HepG2 (cell line): ENCODE results near the gene IQGAP2. TPM values are rescaled to one million over a fixed set of nuclear protein-coding genes. Genes with fewer than 3 reads are reported as not detected.

ENCODE experiments used
- ATAC-seq: fragments of 200-7000 bp; cut with Tn5 transposase; 3 replicates; pipeline ENCODE4 v1.9.1; 2020; ENCODE audit warnings: mild to moderate bottlenecking, moderate library complexity
- BruUV-seq: library from RNA; stranded (reverse); fragments of 400-500 nt; replicated peaks from 2 replicates; lab custom pipeline; 2021; lab: Mats Ljungman, UMichigan
- CTCF ChIA-PET: fragments of 300-600 bp; formaldehyde crosslinking; extraction: SDS; loops from one replicate; lab custom pipeline; 2021; ENCODE audit warnings: low total read pairs, inconsistent platforms, low intra/inter-chr PET ratio; lab: Yijun Ruan, JAX
- POLR2A ChIA-PET: fragments of 350-600 bp; sonication (Branson Sonifier 250); formaldehyde crosslinking; loops from one replicate; lab custom pipeline; 2020; ENCODE audit warnings: antibody characterized with exemption, inconsistent platforms; lab: Yijun Ruan, JAX
- DNase-seq: peaks from one replicate; pipeline ENCODE4 v3.0.0-alpha.2; 2015; ENCODE audit warnings: low spot score
- FAIRE-seq: peaks from 3 replicates; lab custom pipeline; 2011; peaks lifted over from hg19 to GRCh38; lab: Jason Lieb, UNC
- H2AFZ ChIP-seq: one replicate; pipeline ENCODE4 v1.6.1; 2011; ENCODE audit warnings: low read length, inconsistent platforms
- H3K27ac ChIP-seq: fragments of 300-600 bp; 3 replicates; pipeline ENCODE4 v1.8.0; 2011; ENCODE audit warnings: mixed run types, mild to moderate bottlenecking, mixed read lengths, low read length, inconsistent platforms; ENCODE audit not compliant: insufficient read depth; ENCODE audit errors: extremely low read length
- H3K27me3 ChIP-seq, 2 experiments: fragments of 200-600 bp in 1 of 2; 2 replicates in 1 of 2; 3 replicates in 1 of 2; pipeline versions ENCODE4 v1.6.0 to v1.8.0; 2011; ENCODE audit warnings: low read length in 2 of 2, mild to moderate bottlenecking in 2 of 2, moderate library complexity in 2 of 2, inconsistent platforms in 1 of 2; ENCODE audit not compliant: insufficient read depth in 2 of 2, control insufficient read depth in 1 of 2
- H3K36me3 ChIP-seq, 2 experiments: fragments of 200-600 bp in 1 of 2; replicated peaks in 1 of 2; 2 replicates in 1 of 2; 3 replicates in 1 of 2; pipeline versions ENCODE4 v1.5.1 to v1.8.0; 2011; ENCODE audit warnings: low read length in 2 of 2, inconsistent platforms in 1 of 2; ENCODE audit not compliant: insufficient read depth in 2 of 2, control insufficient read depth in 1 of 2
- H3K4me1 ChIP-seq: 2 replicates; pipeline ENCODE4 v1.5.1; 2012; ENCODE audit warnings: low read length, inconsistent platforms; ENCODE audit not compliant: insufficient read depth
- H3K4me2 ChIP-seq: 2 replicates; pipeline ENCODE4 v1.6.0; 2011; ENCODE audit warnings: low read depth, low read length, inconsistent platforms
- H3K4me3 ChIP-seq, 3 experiments: fragments of 200-600 bp in 1 of 3; sonication (generic), shearing (Covaris generic) in 1 of 3; replicated peaks in 1 of 3; 2 replicates each; pipeline ENCODE4 v1.5.1; 2011 to 2016; ENCODE audit warnings: low read length in 3 of 3, inconsistent platforms in 2 of 3, low read depth in 2 of 3, mild to moderate bottlenecking in 2 of 3, control low read depth in 1 of 3, mixed read lengths in 1 of 3; ENCODE audit not compliant: insufficient read depth in 1 of 3
- H3K79me2 ChIP-seq: one replicate; pipeline ENCODE4 v1.6.1; 2011; ENCODE audit warnings: low read length, inconsistent platforms; ENCODE audit not compliant: insufficient read depth
- H3K9ac ChIP-seq: 2 replicates; pipeline ENCODE4 v1.6.0; 2011; ENCODE audit warnings: mild to moderate bottlenecking, low read depth, low read length, inconsistent platforms; ENCODE audit not compliant: insufficient read depth
- H3K9me3 ChIP-seq: 2 replicates; pipeline ENCODE4 v1.5.1; 2012; ENCODE audit warnings: mild to moderate bottlenecking, low read length
- H4K20me1 ChIP-seq: 2 replicates; pipeline ENCODE4 v1.6.0; 2011; ENCODE audit warnings: inconsistent platforms, mild to moderate bottlenecking, low read length, moderate library complexity; ENCODE audit not compliant: insufficient read depth
- CENPX ChIP-seq: sonication (generic); formaldehyde crosslinking; IDR thresholded peaks from 2 replicates; pipeline ENCODE4 v1.9.0; 2021; ENCODE audit warnings: mild to moderate bottlenecking, missing genetic modification reagents, moderate library complexity
- FOXM1 ChIP-seq: sonication (generic); formaldehyde crosslinking; IDR thresholded peaks from 2 replicates; pipeline ENCODE4 v1.5.0; 2020; ENCODE audit warnings: missing genetic modification reagents
- GTF2F1 ChIP-seq: fragments of 150-350 bp; IDR thresholded peaks from 2 replicates; pipeline ENCODE4 v1.6.1; 2014; ENCODE audit warnings: low read length
- NAIF1 ChIP-seq: sonication (generic); formaldehyde crosslinking; IDR thresholded peaks from 2 replicates; pipeline ENCODE4 v1.5.0; 2020; ENCODE audit warnings: mild to moderate bottlenecking, missing genetic modification reagents, borderline replicate concordance
- PHF20 ChIP-seq: sonication (generic); formaldehyde crosslinking; IDR thresholded peaks from 2 replicates; pipeline ENCODE4 v1.5.0; 2020; ENCODE audit warnings: mild to moderate bottlenecking, missing genetic modification reagents
- RNF2 ChIP-seq: fragments of 450-650 bp; conservative IDR thresholded peaks from 2 replicates; pipeline ENCODE4 v1.6.1; 2016; ENCODE audit warnings: low read depth
- ZNF180 ChIP-seq: sonication (generic); formaldehyde crosslinking; IDR thresholded peaks from 2 replicates; pipeline ENCODE4 v1.4.0; 2020; ENCODE audit warnings: low read depth, missing genetic modification reagents, borderline replicate concordance
- ZNF224 ChIP-seq: sonication (generic); formaldehyde crosslinking; IDR thresholded peaks from 2 replicates; pipeline ENCODE4 v1.5.0; 2020; ENCODE audit warnings: mild to moderate bottlenecking, missing genetic modification reagents
- ZNF260 ChIP-seq: sonication (generic); formaldehyde crosslinking; IDR thresholded peaks from 2 replicates; pipeline ENCODE4 v1.4.0; 2020; ENCODE audit warnings: missing genetic modification reagents, low read depth, mild to moderate bottlenecking, borderline replicate concordance
- ZNF337 ChIP-seq: sonication (generic); formaldehyde crosslinking; IDR thresholded peaks from 2 replicates; pipeline ENCODE4 v1.5.1; 2020; ENCODE audit warnings: missing genetic modification reagents, low read depth, mild to moderate bottlenecking, borderline replicate concordance
- ZNF512B ChIP-seq: sonication (generic); formaldehyde crosslinking; IDR thresholded peaks from 2 replicates; pipeline ENCODE4 v1.5.1; 2020; ENCODE audit warnings: missing genetic modification reagents, mild to moderate bottlenecking, borderline replicate concordance
- ZNF746 ChIP-seq: sonication (generic); formaldehyde crosslinking; IDR thresholded peaks from 2 replicates; pipeline ENCODE4 v1.8.0; 2022; ENCODE audit warnings: mild to moderate bottlenecking, missing genetic modification reagents
- WGBS: methylation state at CpG from one replicate; pipeline ENCODE4 v1.1.6; 2017; ENCODE audit warnings: low lambda C conversion rate; 5-methylcytosine and 5-hydroxymethylcytosine counted together
- in situ Hi-C: cut with HindIII; loops from 2 replicates; pipeline ENCODE4 v1.10.0; 2017; ENCODE audit warnings: low pct_unique_long_range_greater_than_20kb; ENCODE audit not compliant: extremely low pct_ligation_motif_present
- intact Hi-C: fragments of 100-400 bp; cut with micrococcal nuclease; formaldehyde crosslinking; loops from one replicate; pipeline ENCODE4 v1.10.0; 2022; ENCODE audit not compliant: unreplicated experiment
- polyA plus RNA-seq, 8 experiments: library from polyadenylated mRNA; depleted of rRNA in 3 of 8; stranded (reverse) in 7 of 8; unstranded in 1 of 8; fragments of >200 nt; fragmentation: Illumina TruSeq in 4 of 8; extraction: Trizol in 4 of 8; gene quantifications; 2 replicates each; pipeline versions ENCODE4 v1.2.1 to v1.2.3, GENCODE V29; 2011 to 2016; ENCODE audit warnings: low read depth in 4 of 8, missing spikeins in 1 of 8, mixed read lengths in 1 of 8; ENCODE audit not compliant: insufficient read depth in 1 of 8
- total RNA-seq, 5 experiments: library from RNA; depleted of rRNA; stranded (reverse); fragments of >200 nt; fragmentation: Illumina TruSeq; extraction: Trizol; gene quantifications; 2 replicates each; pipeline ENCODE4 v1.2.3, GENCODE V29; 2016; ENCODE audit warnings: low read depth in 1 of 5
- TF ChIP-seq, protein P1 (sequence below): IDR thresholded peaks from 2 replicates; pipeline ENCODE4 v1.6.1; 2016
- TF ChIP-seq, protein P2 (sequence below): sonication (generic); formaldehyde crosslinking; IDR thresholded peaks from 2 replicates; pipeline ENCODE4 v1.4.0; 2020; ENCODE audit warnings: missing genetic modification reagents, mild to moderate bottlenecking, borderline replicate concordance

Gene IQGAP2
- total and polyA plus RNA-seq, 2 of the 13 experiments (the other 11 are each of a cell fraction or from before 2014, with no cell fraction given), result 35.2 to 83.3 TPM

- H3K4me3 ChIP-seq, result no peak overlapping the region
- no peaks in the 10 kb centered on the region for H3K9me3 ChIP-seq
- ChIA-PET CTCF (no interaction called here), POLR2A (no interaction called here)
- peaks cover 30% of the 10 kb centered on the region for H3K4me1 ChIP-seq
- ATAC-seq (no peak), DNase-seq (no peak), FAIRE-seq (no peak)
- H3K79me2 ChIP-seq, result no peaks in the 10 kb centered on the region
- no peak overlapping the region for H3K9ac ChIP-seq
- in situ Hi-C loops, result no loop called here
- intact Hi-C loops, result no loop called here
- H3K4me2 ChIP-seq, result no peak overlapping the region
- 92% methylated on average over 5 of the region's 5 CpGs for WGBS
- BruUV-seq, result no TSS peak
- H3K27ac ChIP-seq, result no peak overlapping the region
- peaks cover 1 to 15% of the 10 kb centered on the region in 2 experiments; a peak in 3 of 5 replicates for H3K36me3 ChIP-seq
- H3K27me3 ChIP-seq, result no peaks in the 10 kb centered on the region
- no peak overlapping the region for H2AFZ ChIP-seq
- H4K20me1 ChIP-seq, result no peaks in the 10 kb centered on the region
- TF ChIP-seq, protein P1, sequence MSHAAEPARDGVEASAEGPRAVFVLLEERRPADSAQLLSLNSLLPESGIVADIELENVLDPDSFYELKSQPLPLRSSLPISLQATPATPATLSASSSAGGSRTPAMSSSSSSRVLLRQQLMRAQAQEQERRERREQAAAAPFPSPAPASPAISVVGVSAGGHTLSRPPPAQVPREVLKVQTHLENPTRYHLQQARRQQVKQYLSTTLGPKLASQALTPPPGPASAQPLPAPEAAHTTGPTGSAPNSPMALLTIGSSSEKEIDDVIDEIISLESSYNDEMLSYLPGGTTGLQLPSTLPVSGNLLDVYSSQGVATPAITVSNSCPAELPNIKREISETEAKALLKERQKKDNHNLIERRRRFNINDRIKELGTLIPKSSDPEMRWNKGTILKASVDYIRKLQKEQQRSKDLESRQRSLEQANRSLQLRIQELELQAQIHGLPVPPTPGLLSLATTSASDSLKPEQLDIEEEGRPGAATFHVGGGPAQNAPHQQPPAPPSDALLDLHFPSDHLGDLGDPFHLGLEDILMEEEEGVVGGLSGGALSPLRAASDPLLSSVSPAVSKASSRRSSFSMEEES (CRISPR knock-in tag), result no peak
- TF ChIP-seq ZNF180 (CRISPR knock-in tag) (no peak), ZNF224 (CRISPR knock-in tag) (no peak), RNF2 (no peak), NAIF1 (CRISPR knock-in tag) (no peak), ZNF512B (CRISPR knock-in tag) (no peak), PHF20 (CRISPR knock-in tag) (no peak), CENPX (CRISPR knock-in tag) (no peak), GTF2F1 (no peak), FOXM1 (CRISPR knock-in tag) (no peak), ZNF260 (no peak), ZNF337 (no peak), ZNF746 (no peak)
- TF ChIP-seq, protein P2, sequence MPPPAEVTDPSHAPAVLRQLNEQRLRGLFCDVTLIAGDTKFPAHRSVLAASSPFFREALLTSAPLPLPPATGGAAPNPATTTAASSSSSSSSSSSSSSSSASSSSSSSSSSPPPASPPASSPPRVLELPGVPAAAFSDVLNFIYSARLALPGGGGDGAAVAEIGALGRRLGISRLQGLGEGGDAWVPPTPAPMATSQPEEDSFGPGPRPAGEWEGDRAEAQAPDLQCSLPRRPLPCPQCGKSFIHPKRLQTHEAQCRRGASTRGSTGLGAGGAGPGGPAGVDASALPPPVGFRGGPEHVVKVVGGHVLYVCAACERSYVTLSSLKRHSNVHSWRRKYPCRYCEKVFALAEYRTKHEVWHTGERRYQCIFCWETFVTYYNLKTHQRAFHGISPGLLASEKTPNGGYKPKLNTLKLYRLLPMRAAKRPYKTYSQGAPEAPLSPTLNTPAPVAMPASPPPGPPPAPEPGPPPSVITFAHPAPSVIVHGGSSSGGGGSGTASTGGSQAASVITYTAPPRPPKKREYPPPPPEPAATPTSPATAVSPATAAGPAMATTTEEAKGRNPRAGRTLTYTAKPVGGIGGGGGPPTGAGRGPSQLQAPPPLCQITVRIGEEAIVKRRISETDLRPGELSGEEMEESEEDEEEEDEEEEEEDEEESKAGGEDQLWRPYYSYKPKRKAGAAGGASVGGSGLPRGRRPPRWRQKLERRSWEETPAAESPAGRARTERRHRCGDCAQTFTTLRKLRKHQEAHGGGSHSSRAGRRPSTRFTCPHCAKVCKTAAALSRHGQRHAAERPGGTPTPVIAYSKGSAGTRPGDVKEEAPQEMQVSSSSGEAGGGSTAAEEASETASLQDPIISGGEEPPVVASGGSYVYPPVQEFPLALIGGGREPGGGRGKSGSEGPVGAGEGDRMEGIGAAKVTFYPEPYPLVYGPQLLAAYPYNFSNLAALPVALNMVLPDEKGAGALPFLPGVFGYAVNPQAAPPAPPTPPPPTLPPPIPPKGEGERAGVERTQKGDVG, result no peak
These were observed 281.9 kb downstream of the IQGAP2 start for GRCh38 chr5:76684756-76685519.
